HK-2 (cell line): Measurements from ENCODE around the gene SSX7.
"Not testable (repeated sequence)": the region's sequence is repeated elsewhere in the genome, so short reads cannot be mapped to it uniquely, and the experiment has no call there.

Experiments used
- DNase-seq: peaks from one replicate; pipeline ENCODE4 v3.0.0-alpha.2; 2018; ENCODE audit not compliant: unreplicated experiment

The SSX7 gene, protein sequence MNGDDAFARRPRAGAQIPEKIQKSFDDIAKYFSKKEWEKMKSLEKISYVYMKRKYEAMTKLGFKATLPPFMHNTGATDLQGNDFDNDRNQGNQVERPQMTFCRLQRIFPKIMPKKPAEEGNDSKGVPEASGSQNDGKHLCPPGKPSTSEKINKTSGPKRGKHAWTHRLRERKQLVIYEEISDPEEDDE

DNA sequence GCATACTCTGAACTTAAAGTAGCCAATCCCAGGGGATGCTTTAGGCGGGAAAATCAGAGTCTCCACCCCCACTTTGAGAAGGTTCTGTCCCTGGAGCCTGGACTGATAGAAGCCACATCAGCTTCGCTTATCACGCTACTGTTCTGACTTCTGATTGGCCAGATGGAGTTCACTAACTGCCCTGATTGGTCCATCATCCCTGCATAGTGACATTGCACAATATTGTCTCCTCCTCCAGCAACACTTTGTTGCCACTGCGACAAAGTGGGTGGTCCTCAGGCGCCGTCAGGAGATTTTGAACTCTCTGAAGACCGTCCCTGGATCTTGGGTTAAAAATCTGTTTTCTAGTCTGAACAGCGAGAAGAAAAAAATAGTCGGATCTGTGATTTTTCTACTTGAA, at the start of gene SSX7:
Gene SSX7, minus strand, starts transcription at position 101 of the 400 bp plus-strand sequence. CDS start 1,428 bp downstream, outside the sequence.
- DNase-seq: not testable (repeated sequence)

DNA sequence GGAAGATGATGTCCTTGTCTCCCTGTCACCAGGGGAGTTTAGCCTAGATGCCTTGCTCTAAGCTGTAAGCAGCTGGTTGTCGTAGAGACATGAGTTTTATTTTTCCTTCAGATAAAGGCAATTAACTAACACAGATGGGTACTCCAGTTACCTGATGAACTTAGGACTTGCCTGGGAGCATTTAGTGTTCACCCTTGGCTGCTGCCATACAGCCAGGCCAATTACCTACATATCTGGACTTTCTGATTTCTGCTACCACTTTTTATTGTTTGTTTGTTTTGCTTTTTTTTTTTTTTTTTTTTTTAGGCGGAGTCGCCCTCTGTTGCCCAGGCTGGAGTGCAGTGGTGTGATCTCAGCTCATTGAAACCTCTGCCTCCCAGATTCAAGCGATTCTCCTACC, 37.3 kb upstream of the SSX7 start:
- DNase-seq: not testable (repeated sequence)

DNA sequence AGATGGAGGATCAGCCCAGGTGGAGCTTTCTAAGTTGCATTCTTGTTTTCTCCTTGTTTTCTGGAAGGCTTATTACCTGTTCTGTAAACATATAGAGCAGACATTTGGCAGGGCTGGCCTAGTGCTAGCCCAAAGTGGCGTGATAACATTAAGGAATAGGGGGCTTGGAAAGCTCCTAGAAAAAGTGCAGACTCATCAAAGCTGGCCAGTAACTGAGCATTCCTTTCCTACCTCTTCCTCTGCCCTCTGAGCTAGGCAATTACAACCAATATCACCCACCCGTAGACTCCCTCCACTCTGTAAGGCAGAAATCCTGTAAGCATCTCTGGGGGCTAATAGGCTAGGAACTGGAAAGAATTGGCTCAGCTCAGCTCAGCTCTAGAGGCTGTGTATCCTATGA, 7.5 kb upstream of the SSX7 start:
- not testable (repeated sequence) for DNase-seq

DNA sequence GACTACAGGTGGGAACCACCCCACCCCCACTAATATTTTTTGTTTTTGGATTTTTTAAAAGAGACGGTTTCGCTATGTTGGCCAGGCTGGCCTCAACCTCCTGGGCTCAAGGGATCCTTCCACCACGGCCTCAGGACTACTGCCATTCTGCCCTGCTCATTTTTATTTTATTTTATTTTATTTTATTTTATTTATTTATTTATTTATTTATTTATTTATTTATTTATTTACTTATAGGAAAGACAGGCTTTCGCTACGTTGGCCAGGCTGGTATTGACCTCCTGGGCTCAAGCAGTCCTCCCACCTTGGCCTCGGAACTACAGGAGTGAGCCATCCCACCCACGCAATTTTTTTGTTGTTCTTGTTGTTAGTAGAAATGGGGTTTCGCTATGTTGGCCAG, 775 bp upstream of the SSX7 start:
- not testable (repeated sequence) for DNase-seq

DNA sequence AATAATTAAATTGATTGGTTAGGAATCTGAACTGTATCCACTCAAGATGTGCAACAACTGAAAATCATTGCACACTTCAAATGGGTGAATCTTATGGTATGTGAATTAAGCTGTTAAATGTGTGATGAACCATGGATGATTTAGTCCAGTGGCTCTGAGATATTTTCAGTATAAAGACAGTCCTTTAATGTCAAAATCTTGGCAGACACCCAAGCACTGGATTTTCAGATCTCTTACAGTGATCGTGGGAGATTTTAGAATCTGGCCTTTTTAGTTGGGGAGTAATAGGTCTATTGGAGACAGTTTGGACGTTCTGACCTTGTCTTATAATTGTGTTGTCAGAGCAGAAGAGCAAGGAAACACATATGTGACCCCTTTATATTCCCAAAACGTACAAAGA, 4.0 kb downstream of the SSX7 start:
- not testable (repeated sequence) for DNase-seq

DNA sequence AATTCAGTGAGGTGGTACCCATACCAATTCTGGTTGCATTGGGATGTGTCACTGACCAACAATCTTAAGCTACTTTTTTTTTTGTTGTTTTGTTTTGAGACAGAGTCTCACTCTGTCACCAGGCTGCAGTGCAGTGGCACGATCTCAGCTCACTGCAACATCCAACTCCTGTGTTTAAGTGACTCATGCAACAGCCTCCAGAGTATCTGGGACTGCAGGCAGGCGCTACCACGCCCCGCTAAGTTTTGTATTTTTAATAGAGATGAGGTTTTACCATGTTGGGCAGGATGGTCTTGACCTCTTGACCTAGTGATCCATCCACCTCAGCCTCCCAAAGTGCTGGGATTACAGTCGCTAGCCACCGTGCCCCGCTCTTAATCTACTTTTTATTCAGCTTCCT, 5.7 kb downstream of the SSX7 start:
- DNase-seq: peak; percentile 4

DNA sequence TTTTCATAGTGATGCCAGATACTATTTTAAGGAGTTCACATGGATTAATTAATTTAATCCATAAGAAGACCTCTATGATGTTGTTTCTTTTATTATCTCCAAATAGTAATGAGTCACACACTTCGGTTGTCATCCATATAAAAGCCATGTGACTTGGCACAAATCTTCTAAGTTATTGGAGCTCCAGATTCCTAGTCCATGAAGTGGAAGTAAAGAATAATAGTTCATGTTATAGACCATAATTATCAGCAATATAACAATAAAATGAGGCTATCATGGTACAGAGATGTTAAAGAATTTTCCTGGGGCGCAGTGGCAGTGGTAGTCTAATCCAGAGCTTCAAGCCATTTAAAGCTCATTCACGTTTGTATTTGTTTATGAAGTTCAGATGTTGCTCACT, 26.2 kb downstream of the SSX7 start:
- DNase-seq: not testable (repeated sequence)

DNA sequence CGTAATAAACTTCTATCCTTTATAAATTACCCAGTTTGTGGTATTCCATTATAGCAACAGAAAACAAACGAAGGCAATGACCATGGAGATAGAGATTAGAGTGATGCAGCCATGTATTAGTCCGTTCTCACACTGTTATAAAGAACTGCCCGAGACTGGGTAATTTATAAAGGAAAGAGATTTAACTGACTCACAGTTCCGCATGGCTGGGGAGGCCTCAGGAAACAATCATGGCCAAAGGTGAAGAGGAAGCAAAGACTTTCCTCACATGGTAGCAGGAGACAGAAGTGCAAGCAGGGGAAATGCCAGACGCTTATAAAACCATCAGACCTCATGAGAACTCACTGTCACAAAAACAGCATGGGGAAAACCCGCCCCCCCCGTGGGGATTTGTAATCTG, 34.0 kb downstream of the SSX7 start:
- DNase-seq: not testable (repeated sequence)

DNA sequence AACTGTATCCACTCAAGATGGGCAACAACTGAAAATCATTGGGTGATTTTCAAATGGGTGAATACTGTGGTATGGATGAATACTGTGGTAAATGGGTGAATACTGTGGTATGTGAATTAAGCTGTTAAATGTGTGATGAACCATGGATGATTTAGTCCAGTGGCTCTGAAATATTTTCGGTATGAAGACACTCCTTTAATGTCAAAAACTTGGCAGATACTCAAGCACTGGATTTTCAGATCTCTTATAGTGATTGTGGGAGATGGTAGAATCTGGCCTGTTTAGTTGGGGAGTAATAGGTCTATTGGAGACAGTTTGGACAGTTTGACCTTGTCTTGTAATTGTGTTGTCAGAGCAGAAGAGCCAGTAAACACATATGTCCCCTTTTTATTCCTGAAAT, 45.7 kb downstream of the SSX7 start:
- DNase-seq: no peak

DNA sequence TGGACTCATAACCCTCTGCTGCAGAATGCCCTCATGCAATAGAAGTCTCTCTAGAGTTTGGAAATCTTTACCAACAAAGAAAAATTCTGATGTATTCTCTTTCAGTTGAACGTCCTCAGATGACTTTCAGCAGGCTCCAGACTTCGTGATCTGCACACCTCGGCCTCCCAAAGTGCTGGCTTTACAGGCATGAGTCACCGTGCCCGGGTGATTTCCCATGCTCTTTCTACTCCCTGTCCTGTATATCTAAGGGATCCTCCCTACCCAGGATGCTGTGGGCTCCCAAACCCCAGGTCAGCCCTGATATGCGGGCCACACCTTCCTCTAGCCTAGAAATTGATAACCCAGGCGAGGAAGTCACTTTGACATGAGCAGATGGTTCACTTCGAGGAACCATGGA, 51.5 kb downstream of the SSX7 start:
- peak; percentile 15 for DNase-seq

DNA sequence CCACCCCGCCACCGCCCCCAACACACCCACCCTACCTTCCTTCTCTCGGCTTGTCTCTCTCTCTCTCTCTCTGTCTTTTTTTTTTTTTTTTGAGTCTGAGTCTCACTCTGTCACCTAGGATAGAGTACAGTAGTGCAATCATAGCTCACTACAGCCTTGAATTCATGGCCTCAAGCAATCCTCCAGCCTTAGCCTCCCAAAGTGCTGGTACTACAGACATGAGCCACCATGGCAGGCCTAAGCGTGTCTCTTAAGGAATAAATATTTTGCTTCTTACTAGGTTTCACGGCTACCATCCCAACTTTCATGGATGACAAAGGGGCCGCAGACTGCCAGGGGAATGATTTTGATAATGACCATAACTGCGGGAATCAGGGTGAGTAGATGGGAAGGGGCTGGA, 55.8 kb downstream of the SSX7 start:
- no peak for DNase-seq

DNA sequence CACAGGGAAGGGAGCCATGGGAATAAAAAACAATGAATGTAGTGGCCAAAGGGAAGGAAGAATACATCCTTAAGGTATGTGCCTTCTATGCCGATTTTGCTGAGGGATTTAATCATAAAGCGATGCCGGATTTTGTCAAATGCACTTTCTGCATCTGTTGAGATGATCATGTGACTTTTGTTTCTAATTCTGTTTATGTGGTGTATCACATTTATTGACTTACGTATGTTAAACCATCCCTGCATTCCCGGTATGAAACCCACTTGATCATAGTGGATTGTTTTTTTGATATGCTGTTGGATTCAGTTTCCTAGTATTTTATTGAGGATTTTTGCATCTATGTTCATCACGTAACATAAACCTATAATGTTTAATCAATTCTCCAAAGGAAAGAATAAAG, 60.0 kb downstream of the SSX7 start:
- DNase-seq: no peak
